Stimulated activated CD4-positive, alpha-beta T cell treated with anti-CD3 and anti-CD28 coated beads, TNF-alpha, amount 100 ng/mL, for 4 hours (primary cell): ENCODE data around the gene C9orf72.

Experiments
- DNase-seq, 3 experiments: peaks; one replicate each; pipeline ENCODE4 v3.0.0-alpha.2; 2020; ENCODE audit warnings: low read depth in 3 of 3

Gene C9orf72

DNA sequence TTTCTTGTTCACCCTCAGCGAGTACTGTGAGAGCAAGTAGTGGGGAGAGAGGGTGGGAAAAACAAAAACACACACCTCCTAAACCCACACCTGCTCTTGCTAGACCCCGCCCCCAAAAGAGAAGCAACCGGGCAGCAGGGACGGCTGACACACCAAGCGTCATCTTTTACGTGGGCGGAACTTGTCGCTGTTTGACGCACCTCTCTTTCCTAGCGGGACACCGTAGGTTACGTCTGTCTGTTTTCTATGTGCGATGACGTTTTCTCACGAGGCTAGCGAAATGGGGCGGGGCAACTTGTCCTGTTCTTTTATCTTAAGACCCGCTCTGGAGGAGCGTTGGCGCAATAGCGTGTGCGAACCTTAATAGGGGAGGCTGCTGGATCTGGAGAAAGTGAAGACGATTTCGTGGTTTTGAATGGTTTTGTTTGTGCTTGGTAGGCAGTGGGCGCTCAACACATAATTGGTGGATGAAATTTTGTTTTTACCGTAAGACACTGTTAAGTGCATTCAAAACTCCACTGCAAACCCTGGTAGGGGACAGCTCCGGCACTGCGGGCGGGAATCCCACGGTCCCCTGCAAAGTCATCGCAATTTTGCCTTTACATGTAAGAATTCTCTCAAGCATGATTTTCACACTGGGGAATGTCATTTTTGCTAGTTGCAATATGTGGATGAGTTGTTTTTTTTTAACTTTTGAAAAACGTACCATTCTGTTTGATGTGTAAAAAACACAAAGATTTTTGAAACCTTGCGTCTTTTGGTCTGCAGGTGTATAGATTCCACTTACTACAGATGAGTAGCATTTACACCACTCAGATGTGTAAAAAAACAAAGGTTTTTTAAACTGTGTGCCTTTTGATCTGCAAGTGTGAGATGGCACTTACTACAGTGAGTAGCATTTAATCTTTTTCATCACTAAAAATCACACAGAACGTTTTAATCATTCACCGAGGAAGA is 631 bp upstream of the C9orf72 start:
- DNase-seq = peak; percentile 72 to 96 (median 91)

DNA sequence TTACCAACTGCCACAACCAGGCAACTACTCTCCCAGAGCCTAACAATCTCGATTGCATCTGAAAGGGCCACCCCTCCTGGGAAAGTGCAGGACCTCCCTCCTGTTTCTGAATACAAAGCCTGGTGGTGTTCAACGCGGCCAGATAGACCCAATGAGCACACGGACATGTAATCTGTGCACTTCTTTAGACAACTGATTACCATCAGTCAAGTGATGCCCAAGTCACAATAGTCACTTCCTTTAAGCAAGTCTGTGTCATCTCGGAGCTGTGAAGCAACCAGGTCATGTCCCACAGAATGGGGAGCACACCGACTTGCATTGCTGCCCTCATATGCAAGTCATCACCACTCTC is 739 bp downstream of the C9orf72 start:
- DNase-seq = peak in 2 of 3 experiments; percentile 25 to 51

DNA sequence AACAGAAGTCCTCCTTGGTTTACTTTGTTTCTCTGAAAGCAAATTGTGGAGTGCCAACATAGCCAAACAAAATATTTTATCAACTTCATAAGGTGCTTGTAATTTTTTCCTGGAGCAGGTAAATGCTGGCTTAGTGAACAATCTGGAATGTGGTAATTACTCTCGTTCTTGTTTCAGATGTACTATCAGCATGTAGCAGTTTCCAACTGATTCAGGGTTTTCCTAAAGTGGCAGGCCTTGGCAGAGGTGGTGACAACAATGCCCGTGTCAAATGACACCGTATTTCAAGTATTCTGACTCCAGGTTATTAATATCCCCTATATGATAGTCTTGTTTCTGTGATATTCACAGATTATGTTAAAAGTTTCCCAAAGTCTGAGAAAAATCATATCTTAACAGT is 1.2 kb downstream of the C9orf72 start:
- DNase-seq = no peak

DNA sequence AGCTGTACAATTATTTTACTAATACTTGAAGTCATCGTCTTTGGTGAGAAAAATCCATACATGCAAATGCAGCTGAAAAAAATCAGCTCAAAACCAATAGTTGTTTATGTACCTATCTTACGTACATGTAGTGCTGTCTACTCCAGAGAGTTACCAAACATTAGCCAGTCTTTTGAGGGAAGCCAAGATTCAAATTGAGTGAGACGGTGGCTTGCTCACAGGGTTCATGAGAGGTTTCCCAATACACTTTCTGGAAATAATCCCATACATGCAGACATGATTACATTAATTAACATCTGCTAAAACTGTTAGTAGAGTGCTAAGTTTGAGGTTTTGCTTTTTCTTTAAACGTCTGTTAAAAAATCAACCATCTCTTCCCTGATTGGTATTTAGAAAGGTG is 2.3 kb downstream of the C9orf72 start:
- no peak for DNase-seq

DNA sequence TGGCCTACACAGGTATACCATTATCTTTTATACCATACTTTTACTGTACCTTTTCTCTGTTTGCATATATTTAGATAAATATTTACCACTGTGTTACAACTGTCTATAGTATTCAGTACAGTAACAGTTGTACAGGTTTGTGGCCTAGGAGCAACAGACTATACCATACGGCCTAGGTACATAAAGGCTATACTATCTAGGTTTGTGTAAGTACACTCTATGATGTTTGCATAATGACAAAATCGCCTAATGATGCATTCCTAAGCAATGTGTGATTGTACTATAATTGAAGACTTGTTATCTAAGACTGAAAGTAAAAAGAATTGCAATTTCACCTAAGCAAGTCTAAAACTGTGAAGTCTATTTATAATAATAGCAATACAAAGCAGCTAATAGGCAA is 3.9 kb downstream of the C9orf72 start:
- no peak for DNase-seq

DNA sequence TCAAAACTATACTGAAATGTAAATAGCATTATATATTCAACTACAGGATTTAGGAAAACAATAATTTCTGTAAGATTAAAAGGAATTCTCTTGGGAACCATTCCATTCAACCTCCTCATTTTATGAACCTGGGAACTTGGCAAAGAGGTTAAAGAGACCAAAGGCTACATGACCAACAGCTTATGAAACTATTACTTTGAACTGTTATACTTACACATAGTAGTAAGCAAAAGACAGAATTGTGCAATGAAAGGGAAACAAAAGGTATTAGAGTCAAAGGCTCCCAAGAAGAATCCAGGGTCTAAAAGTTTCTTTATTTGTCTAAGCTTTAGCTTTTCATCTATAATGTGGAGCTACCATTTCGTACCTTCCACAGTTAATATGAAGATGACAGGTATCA is 7.2 kb downstream of the C9orf72 start:
- DNase-seq = no peak

DNA sequence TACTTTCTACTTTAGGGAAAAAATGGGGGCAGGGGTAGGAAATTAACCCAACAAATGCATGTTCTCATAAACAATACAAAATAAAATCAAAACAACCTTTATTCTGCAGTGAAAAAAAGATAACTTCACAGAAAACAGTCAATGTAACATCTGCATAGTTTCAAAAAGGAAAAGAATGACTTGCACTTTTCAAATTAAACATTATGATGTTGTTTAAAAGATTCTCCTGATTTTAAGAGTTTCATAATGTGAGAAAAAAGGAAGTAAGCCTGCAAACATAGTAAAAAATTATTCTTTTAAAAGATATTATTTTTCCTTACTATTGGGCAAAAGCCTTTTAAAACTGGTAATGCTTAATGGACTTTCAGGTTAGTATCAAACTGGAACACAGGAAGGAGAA is 7.6 kb downstream of the C9orf72 start:
- no peak for DNase-seq

DNA sequence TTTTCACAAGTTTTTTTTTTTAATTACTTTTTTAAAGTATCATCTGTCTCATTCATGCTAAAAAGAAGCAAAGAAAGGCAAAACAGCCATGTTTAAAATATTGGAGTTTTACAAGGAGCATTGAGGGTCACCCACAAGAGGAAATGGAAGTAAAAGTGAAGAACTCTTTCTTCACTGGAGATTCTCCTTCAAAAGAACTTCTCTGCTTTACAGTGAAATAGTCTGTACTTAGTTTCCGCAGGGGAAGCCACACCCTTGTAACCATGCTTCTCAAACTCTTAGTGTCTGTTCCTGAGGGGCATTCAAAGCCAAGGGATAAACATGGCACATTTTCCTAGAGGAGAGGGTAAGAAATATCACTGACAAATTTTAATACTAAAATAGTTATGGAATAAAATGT is 8.6 kb downstream of the C9orf72 start:
- no peak for DNase-seq

DNA sequence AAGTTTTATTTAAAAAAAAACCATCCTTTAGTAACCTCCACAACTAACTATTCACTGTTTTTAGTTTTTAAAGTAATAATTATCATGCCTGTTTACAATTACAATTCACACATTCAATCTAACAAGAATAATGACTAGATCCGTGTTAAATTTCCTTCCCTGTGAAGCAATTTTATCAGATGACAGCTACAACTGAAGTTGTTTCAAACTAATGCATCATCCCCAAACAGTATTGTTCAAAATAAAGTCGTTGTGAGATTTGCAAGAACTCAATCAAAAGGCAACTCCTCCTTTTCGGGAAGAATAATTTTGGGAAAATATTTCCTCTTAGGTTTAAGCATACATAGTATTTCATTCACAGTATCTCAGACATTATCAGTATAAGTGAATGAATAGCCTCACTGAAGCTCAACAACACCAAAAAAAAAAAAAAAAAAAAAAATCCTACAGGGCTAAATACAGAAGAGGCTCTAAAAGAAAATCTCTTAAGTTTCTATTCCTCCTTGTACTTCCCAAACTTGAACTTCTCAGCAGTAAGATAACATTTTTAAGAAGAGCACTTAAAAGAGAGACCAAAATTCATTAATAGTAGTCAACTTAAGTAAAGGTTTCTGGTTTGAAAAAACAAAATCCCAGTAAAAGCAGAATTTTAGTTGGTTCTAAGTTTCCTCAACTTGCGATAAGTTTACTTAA is 9.4 kb downstream of the C9orf72 start:
- no peak for DNase-seq

DNA sequence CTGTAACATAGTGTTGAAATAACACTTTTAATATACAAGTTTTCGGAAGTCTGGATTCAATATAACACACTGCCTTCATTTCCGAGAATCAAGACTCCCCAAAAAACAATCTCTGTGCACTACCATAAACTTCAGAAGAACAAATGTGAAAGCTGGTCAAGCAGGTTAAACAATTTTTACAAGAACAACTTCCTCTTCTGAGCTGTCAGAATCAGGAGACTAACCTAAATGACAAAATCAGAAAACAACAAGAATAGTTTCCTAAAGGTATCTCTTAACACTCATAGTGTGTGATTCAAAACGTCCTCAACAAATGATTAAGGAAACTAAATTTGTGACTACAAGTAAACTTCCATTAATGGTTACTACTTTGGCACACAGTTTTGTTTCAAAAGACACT is 11.6 kb downstream of the C9orf72 start:
- no peak for DNase-seq

DNA sequence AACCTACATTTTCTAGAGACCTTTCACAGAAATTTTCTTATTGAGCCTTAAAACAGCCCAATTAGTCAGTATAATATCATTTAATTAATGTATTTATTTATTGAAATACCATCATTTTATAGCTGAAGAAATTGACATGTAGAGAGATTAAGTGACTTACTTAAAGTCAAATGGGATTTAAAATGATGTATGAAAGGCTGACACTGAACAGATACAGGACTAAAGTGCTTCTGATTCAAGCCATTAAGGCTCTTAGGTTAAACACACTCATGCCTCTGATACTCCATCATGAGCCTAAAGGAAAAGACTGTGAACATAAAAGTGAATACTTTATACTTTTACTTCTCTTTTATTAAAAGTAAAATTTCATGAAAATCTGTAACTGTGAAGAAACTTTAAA is 12.8 kb downstream of the C9orf72 start:
- DNase-seq = no peak

DNA sequence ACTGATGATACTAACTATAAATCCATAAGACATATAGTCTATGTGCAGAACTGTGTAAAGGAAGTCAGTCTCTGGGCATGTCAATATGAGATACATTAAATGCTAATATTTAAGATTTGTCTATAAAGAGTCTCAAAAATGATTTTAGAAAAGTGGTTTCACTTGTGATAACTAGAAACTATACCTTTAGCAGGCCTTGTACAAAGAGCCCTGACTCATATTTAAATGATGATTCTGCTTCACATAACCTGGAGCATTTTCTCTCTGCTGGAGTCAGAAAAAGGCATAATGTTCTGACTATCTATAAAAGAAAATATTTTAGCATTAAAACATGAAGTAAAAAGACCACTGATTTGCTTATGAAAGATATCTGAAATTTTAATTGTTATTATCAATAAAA is 15.0 kb downstream of the C9orf72 start:
- DNase-seq = no peak

DNA sequence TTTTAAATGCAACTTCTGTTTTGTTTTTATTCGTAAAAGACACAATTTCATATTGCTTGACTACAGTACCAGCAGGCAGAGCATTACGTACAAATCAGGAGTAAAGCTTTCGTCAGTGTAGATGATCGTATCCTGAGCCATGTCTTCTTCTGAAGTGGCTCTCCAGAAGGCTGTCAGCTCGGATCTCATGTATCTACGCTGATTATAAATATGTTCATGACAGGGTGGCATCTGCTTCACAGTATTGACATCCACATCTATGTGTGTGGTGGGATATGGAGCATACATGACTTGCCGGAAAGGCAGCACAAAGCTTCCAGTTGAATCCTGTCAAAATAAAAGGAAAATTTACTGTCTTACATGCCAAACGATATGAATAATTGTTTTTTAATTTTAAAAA is 16.8 kb downstream of the C9orf72 start:
- no peak for DNase-seq

DNA sequence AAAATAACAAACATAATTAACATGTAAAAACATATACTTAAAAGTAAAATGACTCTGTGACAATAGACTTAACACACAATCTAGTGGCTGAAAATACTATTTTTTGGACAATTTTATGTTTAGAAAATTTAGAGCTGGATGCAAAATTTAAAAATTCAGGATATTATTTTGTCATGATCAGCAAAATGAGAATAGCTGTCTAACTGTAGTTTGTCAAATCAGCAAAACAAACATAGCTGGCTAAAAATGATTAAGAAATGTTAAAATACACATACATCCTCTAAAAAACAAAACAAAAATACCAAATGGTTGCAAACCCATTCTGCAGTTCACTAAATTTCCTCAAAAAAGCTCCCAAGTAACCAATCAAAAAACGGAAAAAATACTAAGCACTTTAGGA is 18.6 kb downstream of the C9orf72 start:
- no peak for DNase-seq

DNA sequence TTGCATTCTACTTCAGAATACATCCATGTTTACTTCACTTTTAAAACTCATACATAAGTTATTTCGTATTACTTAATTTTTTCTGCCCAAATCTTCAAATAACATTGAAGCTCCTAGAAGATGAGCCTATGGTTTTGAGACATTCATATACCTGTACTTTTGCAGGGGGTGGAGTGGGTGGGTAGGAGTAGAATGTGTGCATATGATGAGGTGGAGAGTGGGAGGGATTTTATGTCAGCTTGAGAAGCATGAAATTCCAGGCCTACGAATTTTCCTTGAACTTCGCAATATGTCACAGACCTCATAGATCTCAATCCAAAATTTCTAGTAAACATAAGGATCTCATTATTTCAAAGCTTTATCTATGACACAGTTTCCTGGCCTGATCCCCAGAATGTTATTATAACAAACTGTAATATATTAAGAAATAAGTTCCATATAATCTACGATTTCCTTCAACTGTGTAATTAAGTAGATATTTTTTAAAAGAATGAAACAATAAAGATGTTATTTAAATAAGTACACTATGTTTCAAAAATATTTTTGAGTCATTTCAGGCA is 24.0 kb downstream of the C9orf72 start:
- no peak for DNase-seq

DNA sequence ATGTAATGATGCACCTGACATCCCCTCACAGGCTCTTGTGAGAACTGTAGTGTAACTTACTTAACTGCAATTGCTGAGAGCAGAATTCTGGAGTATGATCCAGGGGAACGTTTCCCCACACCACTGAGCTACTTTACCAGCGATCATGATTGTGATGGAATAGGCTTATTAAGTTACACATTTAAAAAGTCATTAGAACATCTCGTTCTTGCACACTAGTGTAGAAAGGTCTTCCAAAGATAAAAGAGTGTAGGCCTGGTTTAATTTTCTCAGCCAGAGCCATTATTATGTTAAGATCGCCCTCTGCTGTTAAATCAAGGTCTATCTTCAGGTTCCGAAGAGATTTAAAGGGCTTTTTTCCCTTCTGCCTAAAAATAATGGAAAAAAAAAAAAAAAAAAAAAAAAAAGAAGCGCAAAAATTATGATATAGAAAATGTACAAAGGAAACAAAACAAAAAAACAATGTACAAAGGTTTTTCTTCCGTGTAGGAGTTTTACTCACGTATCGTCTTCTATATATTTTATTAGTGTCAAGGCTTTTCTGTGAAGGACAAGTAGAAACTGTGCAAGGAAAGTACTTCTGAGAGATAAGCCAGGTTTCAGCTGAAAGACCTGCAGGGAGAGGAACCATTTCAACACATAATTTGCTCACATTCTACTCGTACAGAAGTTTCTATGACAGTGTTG is 25.1 kb downstream of the C9orf72 start:
- DNase-seq = no peak

DNA sequence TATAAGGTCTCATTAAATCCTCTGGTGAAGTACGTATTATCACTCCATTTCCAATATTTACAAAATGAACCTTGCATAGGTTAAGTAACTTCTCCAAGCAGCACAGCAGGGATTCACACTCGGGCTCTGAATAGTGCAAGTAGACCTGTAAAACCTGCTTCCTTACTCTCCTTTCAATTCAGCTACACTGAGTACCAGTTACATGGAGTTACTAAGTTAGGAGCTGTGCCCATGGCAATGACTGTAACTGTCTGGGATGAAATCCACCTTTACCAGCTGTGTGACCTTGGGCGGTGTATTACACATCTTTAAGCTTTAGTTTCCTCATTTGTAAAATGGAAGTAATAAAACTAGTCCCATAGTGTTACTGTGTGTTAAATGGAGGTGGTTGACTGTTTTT is 27.8 kb downstream of the C9orf72 start:
- DNase-seq = no peak

DNA sequence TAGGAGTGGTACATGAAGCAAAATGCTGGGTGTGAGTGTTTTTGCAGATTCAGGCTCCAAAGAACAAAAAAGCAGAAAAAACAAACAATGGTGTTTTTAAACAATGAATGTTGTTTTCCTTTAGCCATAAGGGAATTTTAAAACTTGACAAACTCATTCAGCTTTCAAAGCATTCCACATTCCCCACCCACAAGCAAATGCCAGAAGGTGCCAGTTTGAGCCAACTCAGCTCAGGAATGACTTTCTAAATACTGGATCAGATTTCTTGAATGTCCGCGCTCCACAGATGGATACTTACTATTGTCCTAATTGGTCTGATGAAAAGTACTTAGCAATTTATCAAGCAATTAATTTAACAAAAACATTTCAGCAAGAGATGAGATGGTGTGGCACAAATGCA is 30.8 kb downstream of the C9orf72 start:
- no peak for DNase-seq

DNA sequence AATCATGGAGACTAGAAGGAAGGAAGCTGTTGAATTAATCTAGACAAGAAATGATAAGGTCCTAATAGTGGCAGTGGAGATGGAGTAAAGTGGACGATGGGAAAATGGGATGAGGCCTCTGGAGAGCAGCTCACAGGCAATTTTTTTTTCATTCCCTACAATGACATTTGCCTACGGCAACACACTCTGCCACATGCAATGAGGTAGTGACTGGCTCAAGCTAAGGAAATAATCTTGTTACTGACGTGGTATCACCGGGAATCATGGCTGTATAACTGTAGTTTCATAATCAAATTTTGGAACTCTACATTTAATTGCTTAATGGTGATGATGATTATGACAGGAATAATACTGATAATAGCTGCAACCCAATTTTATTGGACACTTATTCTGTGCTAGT is 31.5 kb downstream of the C9orf72 start:
- no peak for DNase-seq

DNA sequence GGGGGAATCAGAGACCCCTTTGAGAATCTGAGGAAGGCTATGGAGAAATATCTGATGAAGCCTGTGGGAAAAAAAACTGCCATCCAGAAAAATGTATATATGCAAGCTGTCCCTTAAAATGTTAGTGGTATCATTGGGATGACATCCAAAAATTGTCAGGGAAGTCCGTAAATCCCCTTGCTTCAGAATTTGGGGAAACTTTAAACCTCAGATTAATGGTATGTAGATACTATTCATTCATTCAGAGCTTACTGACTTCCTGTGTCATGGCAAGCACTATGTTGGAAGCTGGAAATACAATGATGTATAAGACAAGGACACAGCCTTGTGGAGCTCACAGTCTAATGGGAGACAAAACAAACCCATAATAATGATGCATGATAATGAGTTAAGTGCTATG is 32.8 kb downstream of the C9orf72 start:
- DNase-seq = no peak

DNA sequence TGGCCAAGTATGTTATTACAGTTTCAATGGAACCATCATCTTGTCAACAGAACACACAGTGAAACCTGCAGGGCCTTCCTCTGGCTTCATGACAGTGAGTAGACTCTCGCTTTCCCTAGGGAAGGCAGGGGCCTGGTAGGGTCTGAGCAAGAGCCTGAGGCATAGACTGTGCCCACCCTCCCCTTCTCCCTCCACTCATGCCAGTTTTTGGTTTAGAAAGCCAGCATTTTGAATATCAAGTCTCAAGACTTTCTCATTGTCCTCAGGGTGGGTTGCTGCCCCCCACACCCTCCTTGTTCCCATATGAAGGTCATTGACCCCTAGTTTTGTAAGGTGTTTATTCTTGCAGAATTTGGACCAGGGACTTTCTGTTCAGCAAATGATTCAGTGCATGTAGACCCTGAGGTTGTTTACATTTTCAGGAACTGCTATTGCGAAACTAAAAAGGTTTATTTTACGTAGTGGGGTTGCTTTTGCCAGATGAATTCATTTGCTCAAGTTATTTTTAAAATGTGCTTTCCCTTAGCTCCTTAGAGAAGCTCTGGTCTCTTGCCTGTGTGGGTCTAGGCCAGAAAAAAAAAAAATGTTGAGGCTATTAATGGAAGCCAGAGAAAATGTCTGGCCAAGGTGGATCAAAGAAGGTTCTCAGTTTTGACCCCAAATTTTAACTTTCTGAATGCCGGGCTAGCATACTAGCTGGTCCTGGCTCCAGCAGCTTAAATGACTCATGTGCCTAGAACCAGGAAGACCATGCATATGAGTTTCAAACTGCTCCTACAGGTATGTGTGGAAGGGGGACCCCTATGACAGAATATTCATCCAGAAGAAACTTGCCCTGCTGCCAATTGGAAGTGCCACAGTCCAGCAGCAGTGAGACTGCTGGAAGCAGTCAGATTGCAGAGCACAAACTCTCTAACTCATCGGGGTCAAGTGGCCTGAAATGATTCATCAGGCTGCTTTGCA is 33.5 kb downstream of the C9orf72 start:
- DNase-seq = no peak
